Trophoblast cell (in vitro differentiated cells and primary cell): ENCODE results near the gene SULT1E1.

ENCODE experiments used
- DNase-seq, 2 donors: peaks; one replicate each; pipeline ENCODE4 v3.0.0-alpha.2; 2016
- H2AFZ ChIP-seq: 2 replicates; pipeline ENCODE4 v1.6.1; 2013; ENCODE audit warnings: low read length, moderate library complexity, mild to moderate bottlenecking; ENCODE audit not compliant: insufficient read depth, poor library complexity
- H2AK5ac ChIP-seq: 2 replicates; pipeline ENCODE4 v1.6.1; 2013; ENCODE audit warnings: mild to moderate bottlenecking, low read length
- H2BK120ac ChIP-seq: 2 replicates; pipeline ENCODE4 v1.6.1; 2013; ENCODE audit warnings: low read length, mild to moderate bottlenecking, moderate library complexity; ENCODE audit not compliant: insufficient read depth, poor library complexity
- H2BK12ac ChIP-seq: 2 replicates; pipeline ENCODE4 v1.6.1; 2013; ENCODE audit warnings: mild to moderate bottlenecking, low read length, moderate library complexity
- H2BK5ac ChIP-seq: 2 replicates; pipeline ENCODE4 v1.6.1; 2013; ENCODE audit warnings: low read length, low read depth, moderate library complexity, mild to moderate bottlenecking; ENCODE audit not compliant: poor library complexity
- H3K14ac ChIP-seq: 2 replicates; pipeline ENCODE4 v1.6.1; 2013; ENCODE audit warnings: mild to moderate bottlenecking, low read length
- H3K18ac ChIP-seq: 2 replicates; pipeline ENCODE4 v1.6.1; 2013; ENCODE audit warnings: mild to moderate bottlenecking, low read length
- H3K23ac ChIP-seq: 2 replicates; pipeline ENCODE4 v1.6.1; 2013; ENCODE audit warnings: low read length
- H3K27ac ChIP-seq: 2 replicates; pipeline ENCODE4 v1.5.1; 2013; ENCODE audit warnings: low read depth, mild to moderate bottlenecking, inconsistent platforms, low read length, moderate library complexity
- H3K27me3 ChIP-seq: 2 replicates; pipeline ENCODE4 v1.6.1; 2013; ENCODE audit warnings: inconsistent platforms, mild to moderate bottlenecking, low read length, moderate library complexity; ENCODE audit not compliant: insufficient read depth
- H3K36me3 ChIP-seq, 2 experiments: 1 replicate in 1 of 2; 2 replicates in 1 of 2; pipeline ENCODE4 v1.6.1; 2013; ENCODE audit warnings: low read length in 2 of 2, mild to moderate bottlenecking in 2 of 2, moderate library complexity in 1 of 2; ENCODE audit not compliant: insufficient read depth in 2 of 2, control insufficient read depth in 1 of 2
- H3K4ac ChIP-seq: 2 replicates; pipeline ENCODE4 v1.6.1; 2013; ENCODE audit warnings: low read depth, mild to moderate bottlenecking, low read length, moderate library complexity
- H3K4me1 ChIP-seq, 2 experiments: 1 replicate in 1 of 2; 2 replicates in 1 of 2; pipeline ENCODE4 v1.6.1; 2013; ENCODE audit warnings: low read length in 2 of 2, mild to moderate bottlenecking in 2 of 2, moderate library complexity in 1 of 2; ENCODE audit not compliant: insufficient read depth in 2 of 2, control insufficient read depth in 1 of 2
- H3K4me2 ChIP-seq: 2 replicates; pipeline ENCODE4 v1.6.1; 2013; ENCODE audit warnings: inconsistent platforms, mild to moderate bottlenecking, low read length, moderate library complexity
- H3K4me3 ChIP-seq: 2 replicates; pipeline ENCODE4 v1.5.1; 2013; ENCODE audit warnings: mild to moderate bottlenecking, low read depth, low read length, inconsistent platforms
- H3K79me1 ChIP-seq: one replicate; pipeline ENCODE4 v1.6.1; 2013; ENCODE audit warnings: low read length
- H3K79me2 ChIP-seq: 2 replicates; pipeline ENCODE4 v1.6.1; 2013; ENCODE audit warnings: low read length, mild to moderate bottlenecking; ENCODE audit not compliant: control insufficient read depth, insufficient read depth, poor library complexity
- H3K9ac ChIP-seq: 2 replicates; pipeline ENCODE4 v1.6.1; 2013; ENCODE audit warnings: mild to moderate bottlenecking, low read length
- H3K9me3 ChIP-seq: 2 replicates; pipeline ENCODE4 v1.6.1; 2013; ENCODE audit warnings: low read depth, mild to moderate bottlenecking, control low read depth, inconsistent platforms, low read length; ENCODE audit not compliant: insufficient read depth
- H4K12ac ChIP-seq: 2 replicates; pipeline ENCODE4 v1.6.1; 2013; ENCODE audit warnings: low read depth, mild to moderate bottlenecking, low read length, moderate library complexity
- H4K8ac ChIP-seq: 2 replicates; pipeline ENCODE4 v1.6.1; 2013; ENCODE audit warnings: low read depth, mild to moderate bottlenecking, low read length, moderate library complexity
- H4K91ac ChIP-seq: one replicate; pipeline ENCODE4 v1.6.1; 2013; ENCODE audit warnings: low read depth, mild to moderate bottlenecking, low read length, moderate library complexity
- WGBS: extraction: QIAGEN DNeasy Blood & Tissue Kit; methylation state at CpG from one replicate; pipeline ENCODE4 v1.1.7; 2013; ENCODE audit warnings: missing lambda C conversion rate; ENCODE audit not compliant: insufficient read length, insufficient coverage; ENCODE audit errors: extremely low coverage; 5-methylcytosine and 5-hydroxymethylcytosine counted together

The SULT1E1 gene

DNA sequence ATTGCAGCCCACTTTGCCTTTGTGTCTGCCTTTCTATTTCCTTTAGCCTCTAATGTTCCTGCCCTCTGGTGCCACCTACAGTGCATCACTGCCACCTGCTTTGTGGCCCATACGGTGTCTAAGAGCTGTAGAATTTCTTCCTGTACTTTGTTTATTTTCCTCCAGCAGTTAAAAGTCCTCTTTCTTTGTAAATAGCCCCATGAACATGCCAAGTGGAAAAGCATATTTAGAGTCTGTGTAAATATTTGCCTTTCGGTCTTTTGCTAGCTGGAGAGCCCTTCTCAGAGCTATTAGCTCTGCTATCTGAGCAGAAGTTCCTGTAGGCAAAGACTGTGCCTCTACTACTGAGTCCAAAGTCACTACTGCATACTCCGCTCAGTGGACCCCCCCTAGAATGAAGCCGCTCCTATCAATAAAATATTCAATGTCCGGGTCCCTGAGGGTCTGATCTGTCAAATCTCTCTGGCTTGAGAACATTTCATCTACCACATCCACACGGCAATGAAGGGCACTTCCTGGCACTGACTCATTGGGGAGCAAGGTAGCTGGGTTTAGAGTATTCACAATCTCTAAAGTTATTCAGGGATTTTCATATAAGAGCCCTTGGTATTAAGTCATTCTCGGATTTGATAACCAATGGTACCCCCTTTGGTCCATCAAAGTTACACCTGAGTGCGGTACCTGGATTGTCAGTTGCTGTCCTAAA is 36.3 kb downstream of the SULT1E1 start:
- H2BK5ac ChIP-seq: no peak overlapping the region
- no CpG with 5 or more reads among the region's 8 CpGs for WGBS
- peak in 1 of 2 donors; percentile 53 for DNase-seq

DNA sequence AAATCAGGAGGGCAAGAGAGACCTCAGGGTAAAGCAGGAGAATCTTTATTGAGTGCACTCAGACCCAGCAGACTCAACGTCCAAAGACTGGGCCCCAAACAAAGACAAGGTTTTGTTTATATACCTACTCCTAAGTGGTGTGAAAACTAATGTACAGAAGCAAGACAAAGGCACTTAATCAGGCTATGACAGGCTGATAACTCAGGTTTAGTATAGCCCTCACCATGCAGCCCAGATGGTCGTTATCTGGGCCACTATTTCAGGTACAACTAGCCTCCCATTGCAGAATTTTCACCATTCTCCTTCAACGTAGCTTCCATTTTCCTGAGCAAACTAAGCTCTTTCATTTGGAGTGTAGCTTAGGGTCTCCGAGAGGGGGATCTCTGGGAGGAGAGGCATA is 36.9 kb downstream of the SULT1E1 start:
- Histone ChIP-seq H4K91ac (no peak overlapping the region), H2BK120ac (no peak overlapping the region), H3K23ac (no peak overlapping the region), H3K27me3 (no peaks in the 10 kb centered on the region), H3K18ac (no peak overlapping the region), H2BK5ac (no peak overlapping the region), H3K4ac (no peak overlapping the region), H3K36me3 (no peaks in the 10 kb centered on the region), H3K9me3 (no peaks in the 10 kb centered on the region), H2AFZ (no peak overlapping the region), H2BK12ac (no peak overlapping the region), H3K79me1 (no peaks in the 10 kb centered on the region), H3K9ac (no peak overlapping the region), H3K4me2 (no peak overlapping the region), H3K27ac (no peak overlapping the region), H3K14ac (no peak overlapping the region), H4K8ac (no peak overlapping the region), H4K12ac (no peak overlapping the region), H3K79me2 (no peaks in the 10 kb centered on the region), H3K4me1 (no peaks in the 10 kb centered on the region), H3K4me3 (no peak overlapping the region), H2AK5ac (no peak overlapping the region)
- WGBS: no CpG with 5 or more reads among the region's 4 CpGs
- no peak for DNase-seq

More for the DNA sequence above, 36.3 kb downstream of the SULT1E1 start:
- H3K9me3 ChIP-seq: no peaks in the 10 kb centered on the region
- no peaks in the 10 kb centered on the region for H3K36me3 ChIP-seq
- no peak overlapping the region for H3K9ac ChIP-seq
- H3K4me2 ChIP-seq: no peak overlapping the region
- no peak overlapping the region for H2BK12ac ChIP-seq
- no peaks in the 10 kb centered on the region for H3K4me1 ChIP-seq
- H3K79me1 ChIP-seq: no peaks in the 10 kb centered on the region
- H4K8ac ChIP-seq: no peak overlapping the region
- H3K4ac ChIP-seq: no peak overlapping the region
- no peak overlapping the region for H3K18ac ChIP-seq
- no peak overlapping the region for H2AFZ ChIP-seq
- no peak overlapping the region for H3K14ac ChIP-seq
- H3K27me3 ChIP-seq: no peaks in the 10 kb centered on the region
- H4K12ac ChIP-seq: no peak overlapping the region
- H3K23ac ChIP-seq: no peak overlapping the region
- no peak overlapping the region for H4K91ac ChIP-seq
- no peak overlapping the region for H3K4me3 ChIP-seq
- H2BK120ac ChIP-seq: no peak overlapping the region
- no peaks in the 10 kb centered on the region for H3K79me2 ChIP-seq
- H2AK5ac ChIP-seq: no peak overlapping the region
- no peak overlapping the region for H3K27ac ChIP-seq

DNA sequence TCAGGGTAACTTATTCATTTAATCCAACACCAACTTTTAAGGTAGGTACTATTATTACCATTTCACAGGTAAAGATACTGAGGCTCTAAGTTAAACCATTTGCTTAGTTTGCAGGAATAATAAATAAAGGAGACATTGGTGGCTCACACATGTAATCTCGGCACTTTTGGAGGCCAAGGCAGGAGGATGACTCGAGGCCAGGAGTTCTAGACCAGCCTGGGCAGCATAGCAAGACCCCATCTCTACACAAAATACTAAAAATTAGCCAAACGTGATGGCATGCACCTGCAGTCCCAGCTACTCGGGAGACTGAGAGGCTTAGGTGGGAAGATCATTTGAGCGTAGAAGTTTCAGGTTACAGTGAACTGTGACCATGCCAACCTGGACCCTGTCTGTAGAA is 37.7 kb downstream of the SULT1E1 start:
- H3K23ac ChIP-seq: no peak overlapping the region
- no CpG with 5 or more reads among the region's 5 CpGs for WGBS
- no peak overlapping the region for H2BK5ac ChIP-seq
- no peak overlapping the region for H3K14ac ChIP-seq
- H3K9ac ChIP-seq: no peak overlapping the region
- H4K8ac ChIP-seq: no peak overlapping the region
- H3K18ac ChIP-seq: no peak overlapping the region
- H3K9me3 ChIP-seq: no peaks in the 10 kb centered on the region
- no peak overlapping the region for H2BK12ac ChIP-seq
- H4K91ac ChIP-seq: no peak overlapping the region
- no peaks in the 10 kb centered on the region for H3K27me3 ChIP-seq
- no peaks in the 10 kb centered on the region for H3K79me2 ChIP-seq
- H2BK120ac ChIP-seq: no peak overlapping the region
- no peak overlapping the region for H3K4me2 ChIP-seq
- no peak overlapping the region for H2AFZ ChIP-seq
- H3K4ac ChIP-seq: no peak overlapping the region
- H2AK5ac ChIP-seq: no peak overlapping the region
- H3K79me1 ChIP-seq: no peaks in the 10 kb centered on the region
- H3K4me1 ChIP-seq: no peaks in the 10 kb centered on the region
- no peaks in the 10 kb centered on the region for H3K36me3 ChIP-seq
- no peak for DNase-seq
- H4K12ac ChIP-seq: no peak overlapping the region
- no peak overlapping the region for H3K4me3 ChIP-seq
- no peak overlapping the region for H3K27ac ChIP-seq

DNA sequence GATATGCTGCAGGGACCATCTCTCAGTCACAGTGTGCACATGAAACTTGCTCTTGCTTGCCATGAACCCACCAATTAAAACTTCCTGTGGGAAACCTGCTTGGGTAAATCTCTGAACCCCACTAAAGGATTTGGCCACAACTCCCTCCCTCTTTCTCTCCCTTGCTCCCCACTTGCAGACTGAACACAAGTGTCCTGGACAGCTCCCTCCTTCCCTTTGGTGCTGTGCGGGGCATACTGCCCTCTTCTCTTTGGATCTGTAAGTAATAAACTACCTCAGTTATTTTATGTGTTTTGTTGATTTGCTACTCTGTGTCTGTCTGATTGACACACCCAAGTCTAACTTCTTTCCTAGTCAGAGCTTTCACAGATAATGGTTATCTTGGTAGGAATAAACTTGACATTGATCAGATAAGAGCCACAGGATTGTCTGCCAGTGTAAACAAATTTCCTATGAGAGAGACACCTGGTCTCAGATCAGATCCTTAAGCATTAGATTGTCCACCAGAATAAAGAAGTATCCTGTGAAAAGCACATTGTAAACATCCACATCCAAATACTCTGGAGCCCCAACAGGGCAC is 41.8 kb downstream of the SULT1E1 start:
- WGBS: no CpG with 5 or more reads among the region's 1 CpG
- H3K27me3 ChIP-seq: no peaks in the 10 kb centered on the region
- DNase-seq: no peak
- H3K14ac ChIP-seq: no peak overlapping the region
- no peak overlapping the region for H3K18ac ChIP-seq
- no peak overlapping the region for H3K4me3 ChIP-seq
- H3K9ac ChIP-seq: peak overlapping the region; percentile 38
- no peak overlapping the region for H2AK5ac ChIP-seq
- H2BK12ac ChIP-seq: no peak overlapping the region
- H4K91ac ChIP-seq: no peak overlapping the region
- no peak overlapping the region for H3K4me2 ChIP-seq
- H4K8ac ChIP-seq: no peak overlapping the region
- H2BK5ac ChIP-seq: no peak overlapping the region
- H2BK120ac ChIP-seq: no peak overlapping the region
- H3K36me3 ChIP-seq: no peaks in the 10 kb centered on the region
- H2AFZ ChIP-seq: no peak overlapping the region
- no peak overlapping the region for H4K12ac ChIP-seq
- H3K23ac ChIP-seq: no peak overlapping the region
- no peaks in the 10 kb centered on the region for H3K9me3 ChIP-seq
- H3K79me1 ChIP-seq: no peaks in the 10 kb centered on the region
- H3K79me2 ChIP-seq: no peaks in the 10 kb centered on the region
- no peak overlapping the region for H3K27ac ChIP-seq
- no peaks in the 10 kb centered on the region for H3K4me1 ChIP-seq
- no peak overlapping the region for H3K4ac ChIP-seq
